Skin of body (tissue), 3 donors: ENCODE measurements around the gene KISS1R. TPM values are rescaled to one million over a fixed set of nuclear protein-coding genes. Genes with fewer than 3 reads are reported as not detected.

Experiments
- DNase-seq: peaks from one replicate; lab custom pipeline; 2025; lab: John Stamatoyannopoulos, UW
- small RNA-seq: library from RNA; depleted of rRNA; stranded (forward); fragments of <200 nt; gene quantifications from one replicate; pipeline ENCODE3, GENCODE V24; 2014; ENCODE audit warnings: low replicate concordance
- total RNA-seq: library from RNA; depleted of rRNA; stranded (reverse); fragments of >200 nt; gene quantifications from one replicate; pipeline ENCODE4 v1.2.3, GENCODE V29; 2014

KISS1R gene
- total RNA-seq, 1 donor from 2014 or later = not detected

DNA sequence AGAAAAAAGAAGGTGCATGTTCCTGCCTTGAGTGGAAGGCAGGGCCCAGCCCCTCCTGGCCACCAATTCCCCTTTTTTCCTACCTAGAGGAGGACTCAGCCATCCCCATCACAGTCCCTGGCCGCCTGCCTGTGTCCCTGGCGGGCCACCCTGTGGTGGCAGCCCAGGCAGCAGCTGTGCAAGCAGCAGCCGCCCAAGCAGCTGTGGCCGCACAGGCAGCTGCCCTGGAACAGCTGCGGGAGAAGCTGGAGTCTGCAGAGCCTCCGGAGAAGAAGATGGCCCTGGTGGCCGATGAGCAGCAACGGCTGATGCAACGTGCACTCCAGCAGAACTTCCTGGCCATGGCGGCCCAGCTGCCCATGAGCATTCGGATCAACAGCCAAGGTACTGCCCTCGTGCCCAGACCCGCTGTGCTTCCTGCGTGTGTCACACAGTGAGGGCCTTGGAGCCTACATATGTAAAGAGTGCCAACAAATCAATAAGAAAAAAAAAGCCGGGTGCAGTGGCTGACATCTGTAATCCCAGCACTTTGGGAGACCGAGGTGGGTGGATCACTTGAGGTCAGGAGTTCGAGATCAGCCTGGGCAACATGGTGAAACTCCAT is 49.5 kb downstream of the KISS1R start:
- DNase-seq = no peak

Small RNAs within 50 kb of the gene (small RNA-seq; reads per million reads assigned to genes)
- gene RNU6-9 = 0.17 reads per million

Other genes with a start within 250 kb of the KISS1R start
- 21.0 TPM for gene FSTL3, start 240.9 kb upstream of the KISS1R start, total RNA-seq
- gene PRSS57, start 221.9 kb upstream of the KISS1R start, total RNA-seq = 0.69 TPM
- 25.4 TPM for gene PALM, start 208.4 kb upstream of the KISS1R start, total RNA-seq
- gene MISP, start 166.2 kb upstream of the KISS1R start, total RNA-seq = 1.2 TPM
- 106 TPM for gene PTBP1, start 119.9 kb upstream of the KISS1R start, total RNA-seq
- 0.89 TPM for gene PLPPR3, start 95.4 kb upstream of the KISS1R start, total RNA-seq
- gene AZU1, start 89.5 kb upstream of the KISS1R start, total RNA-seq = 12.8 TPM
- gene PRTN3, start 76.3 kb upstream of the KISS1R start, total RNA-seq = 28.9 TPM
- 24.0 TPM for gene ELANE, start 65.0 kb upstream of the KISS1R start, total RNA-seq
- gene CFD, start 57.7 kb upstream of the KISS1R start, total RNA-seq = 79.1 TPM
- 16.5 TPM for gene MED16, start 24.1 kb upstream of the KISS1R start, total RNA-seq
- gene RNU6-9, start 23.8 kb upstream of the KISS1R start, total RNA-seq = not detected
- gene R3HDM4, start 4.1 kb upstream of the KISS1R start, total RNA-seq = 28.7 TPM
- 12.8 TPM for gene ARID3A, start 8.7 kb downstream of the KISS1R start, total RNA-seq
- 34.1 TPM for gene WDR18, start 67.0 kb downstream of the KISS1R start, total RNA-seq
- 0.20 TPM for gene GRIN3B, start 83.1 kb downstream of the KISS1R start, total RNA-seq
- 40.6 TPM for gene TMEM259, start 103.8 kb downstream of the KISS1R start, total RNA-seq
- gene RNU6-2, start 104.2 kb downstream of the KISS1R start, total RNA-seq = not detected
- gene CNN2, start 109.3 kb downstream of the KISS1R start, total RNA-seq = 58.2 TPM
- 4.8 TPM for gene ABCA7, start 122.8 kb downstream of the KISS1R start, total RNA-seq
- gene ARHGAP45, start 149.8 kb downstream of the KISS1R start, total RNA-seq = 10.7 TPM
- 47.1 TPM for gene POLR2E, start 178.0 kb downstream of the KISS1R start, total RNA-seq
- 105 TPM for gene GPX4, start 186.7 kb downstream of the KISS1R start, total RNA-seq